Activated CD8-positive, alpha-beta T cell treated with anti-CD3 and anti-CD28 coated beads for 36 hours (primary cell): ENCODE measurements around the gene PANX2. TPM values are rescaled to one million over a fixed set of nuclear protein-coding genes. Genes with fewer than 3 reads are reported as not detected.

ENCODE experiments used
- ATAC-seq: fragments of 200-7000 bp; cut with Tn5 transposase; one replicate; pipeline ENCODE4 v1.10.0; 2021; ENCODE audit warnings: mild to moderate bottlenecking, moderate library complexity
- CTCF ChIA-PET: fragments of 350-600 bp; sonication (Branson Sonifier 250); formaldehyde crosslinking; loops from one replicate; lab custom pipeline; 2021; ENCODE audit warnings: antibody characterized with exemption; lab: Charles Lee
- POLR2A ChIA-PET: fragments of 350-600 bp; sonication (Branson Sonifier 250); formaldehyde crosslinking; loops from one replicate; lab custom pipeline; 2021; ENCODE audit warnings: antibody characterized with exemption; lab: Charles Lee
- DNase-seq: peaks from one replicate; pipeline ENCODE4 v3.0.0-alpha.2; 2020
- H3K27ac Mint-ChIP-seq: one replicate; pipeline ENCODE4 v1.8.0; 2021; ENCODE audit warnings: mild to moderate bottlenecking, mixed read lengths
- H3K27me3 Mint-ChIP-seq: one replicate; pipeline ENCODE4 v1.8.0; 2021; ENCODE audit warnings: mixed read lengths
- H3K36me3 Mint-ChIP-seq: one replicate; pipeline ENCODE4 v1.8.0; 2021; ENCODE audit warnings: low read depth, mixed read lengths
- H3K4me1 Mint-ChIP-seq: one replicate; pipeline ENCODE4 v1.8.0; 2021; ENCODE audit warnings: low read depth, mixed read lengths
- H3K4me3 Mint-ChIP-seq: one replicate; pipeline ENCODE4 v1.8.0; 2021; ENCODE audit warnings: mild to moderate bottlenecking, moderate library complexity, mixed read lengths
- H3K9me3 Mint-ChIP-seq: one replicate; pipeline ENCODE4 v1.8.0; 2021; ENCODE audit warnings: mixed read lengths
- CTCF ChIP-seq: fragments of 200-600 bp; IDR thresholded peaks from one replicate; pipeline ENCODE4 v1.8.0; 2022; ENCODE audit warnings: antibody characterized with exemption, mild to moderate bottlenecking
- intact Hi-C: fragments of 100-400 bp; cut with micrococcal nuclease; formaldehyde crosslinking; loops from one replicate; pipeline ENCODE4 v1.10.0; 2022
- total RNA-seq, 2 experiments: library from RNA; stranded (reverse); gene quantifications; one replicate each; pipeline ENCODE4 v1.2.3, GENCODE V29; 2021

Gene PANX2
- total RNA-seq, 2 experiments from 2014 or later = 3.3 to 3.9 TPM

- intact Hi-C loops = no loop called here
- ChIA-PET CTCF (interaction anchor here (1.6 kb wide), 1 partner anchor 11 kb away, joined by 5 read pairs; no protein-coding TSS in a partner anchor), POLR2A (no interaction called here)
- ATAC-seq (no peak), DNase-seq (no peak)
- Mint-ChIP-seq H3K9me3 (no peaks in the 10 kb centered on the region), H3K36me3 (no peaks in the 10 kb centered on the region), H3K4me3 (no peak overlapping the region), H3K27ac (no peak overlapping the region), H3K4me1 (no peaks in the 10 kb centered on the region), H3K27me3 (peaks cover 16% of the 10 kb centered on the region)
- TF ChIP-seq CTCF = no peak
These were observed 32.5 kb upstream of the PANX2 start for GRCh38 chr22:50138041-50138440.

GRCh38 chr22:50138988-50139387 lies 31.5 kb upstream of the PANX2 start:
- POLR2A ChIA-PET = no interaction called here
- intact Hi-C loops = no loop called here
- no peak for TF ChIP-seq CTCF
- H3K4me3 Mint-ChIP-seq = no peak overlapping the region
- ATAC-seq (no peak), DNase-seq (no peak)
- no peaks in the 10 kb centered on the region for H3K4me1 Mint-ChIP-seq
- peaks cover 14% of the 10 kb centered on the region for H3K27me3 Mint-ChIP-seq
- H3K36me3 Mint-ChIP-seq = no peaks in the 10 kb centered on the region
- CTCF ChIA-PET = interaction anchor here (1.6 kb wide), 1 partner anchor 10 kb away, joined by 5 read pairs; no protein-coding TSS in a partner anchor
- H3K27ac Mint-ChIP-seq = no peak overlapping the region
- H3K9me3 Mint-ChIP-seq = no peaks in the 10 kb centered on the region

- ATAC-seq = no peak
- intact Hi-C loops = no loop called here
- H3K27me3 Mint-ChIP-seq = peaks cover 14% of the 10 kb centered on the region
- no peaks in the 10 kb centered on the region for H3K4me1 Mint-ChIP-seq
- H3K9me3 Mint-ChIP-seq = no peaks in the 10 kb centered on the region
- H3K27ac Mint-ChIP-seq = no peak overlapping the region
- ChIA-PET POLR2A (no interaction called here), CTCF (no interaction called here)
- no peak for DNase-seq
- H3K36me3 Mint-ChIP-seq = no peaks in the 10 kb centered on the region
- no peak for TF ChIP-seq CTCF
- H3K4me3 Mint-ChIP-seq = no peak overlapping the region
These were observed 30.6 kb upstream of the PANX2 start for GRCh38 chr22:50139843-50140415.

- intact Hi-C loops = no loop called here
- no peak overlapping the region for H3K27ac Mint-ChIP-seq
- TF ChIP-seq CTCF = no peak
- H3K9me3 Mint-ChIP-seq = no peaks in the 10 kb centered on the region
- H3K36me3 Mint-ChIP-seq = no peaks in the 10 kb centered on the region
- no peak for DNase-seq
- no peak for ATAC-seq
- H3K4me1 Mint-ChIP-seq = no peaks in the 10 kb centered on the region
- POLR2A ChIA-PET = no interaction called here
- peaks cover 14% of the 10 kb centered on the region for H3K27me3 Mint-ChIP-seq
- CTCF ChIA-PET = no interaction called here
- no peak overlapping the region for H3K4me3 Mint-ChIP-seq
These were observed 29.9 kb upstream of the PANX2 start for GRCh38 chr22:50140615-50141014.

- Mint-ChIP-seq H3K27ac (no peak overlapping the region), H3K9me3 (no peaks in the 10 kb centered on the region), H3K4me1 (no peaks in the 10 kb centered on the region), H3K4me3 (no peak overlapping the region), H3K36me3 (no peaks in the 10 kb centered on the region), H3K27me3 (peaks cover 9% of the 10 kb centered on the region)
- DNase-seq (no peak), ATAC-seq (no peak)
- ChIA-PET POLR2A (no interaction called here), CTCF (no interaction called here)
- intact Hi-C loops = no loop called here
- TF ChIP-seq CTCF = no peak
These were observed 29.1 kb upstream of the PANX2 start for GRCh38 chr22:50141462-50141861.
